Smooth muscle cell (in vitro differentiated cells): ENCODE results near the gene PPP3CA. TPM values are rescaled to one million over a fixed set of nuclear protein-coding genes. Genes with fewer than 3 reads are reported as not detected.

Experiments used
- DNase-seq: peaks from one replicate; lab custom pipeline; 2025; ENCODE audit not compliant: unreplicated experiment; lab: John Stamatoyannopoulos, UW
- H2AFZ ChIP-seq: fragments of 200-600 bp; sonication (generic); 2 replicates; pipeline ENCODE4 v1.6.0; 2016; ENCODE audit warnings: antibody characterized with exemption, low read depth, mild to moderate bottlenecking
- H3F3A ChIP-seq: fragments of 200-600 bp; sonication (generic); 2 replicates; pipeline ENCODE4 v1.6.0; 2017; ENCODE audit warnings: antibody characterized with exemption, low read depth
- H3K27ac ChIP-seq: fragments of 200-600 bp; sonication (generic); 2 replicates; pipeline ENCODE4 v1.5.1; 2016; ENCODE audit warnings: low read depth, mild to moderate bottlenecking
- H3K27me3 ChIP-seq: fragments of 200-600 bp; sonication (generic); 2 replicates; pipeline ENCODE4 v1.6.1; 2016; ENCODE audit warnings: low read depth, mild to moderate bottlenecking
- H3K36me3 ChIP-seq: fragments of 200-600 bp; sonication (generic); 2 replicates; pipeline ENCODE4 v1.5.1; 2016; ENCODE audit warnings: low read depth
- H3K4me1 ChIP-seq: fragments of 200-600 bp; sonication (generic); 2 replicates; pipeline ENCODE4 v1.5.1; 2016; ENCODE audit warnings: low read depth
- H3K4me2 ChIP-seq: fragments of 200-600 bp; sonication (generic); 2 replicates; pipeline ENCODE4 v1.6.0; 2016; ENCODE audit warnings: mild to moderate bottlenecking
- H3K4me3 ChIP-seq: fragments of 200-600 bp; sonication (generic); 2 replicates; pipeline ENCODE4 v1.5.1; 2016; ENCODE audit warnings: mild to moderate bottlenecking
- H3K79me2 ChIP-seq: fragments of 200-600 bp; sonication (generic); 2 replicates; pipeline ENCODE4 v1.6.0; 2016; ENCODE audit warnings: low read depth, mild to moderate bottlenecking
- H3K9ac ChIP-seq: fragments of 200-600 bp; sonication (generic); 2 replicates; pipeline ENCODE4 v1.6.0; 2016; ENCODE audit warnings: low read depth
- H3K9me3 ChIP-seq: fragments of 200-600 bp; sonication (generic); replicated peaks from 2 replicates; pipeline ENCODE4 v1.5.1; 2016; ENCODE audit warnings: low read depth
- H4K20me1 ChIP-seq: fragments of 200-600 bp; sonication (generic); 2 replicates; pipeline ENCODE4 v1.6.0; 2016; ENCODE audit warnings: low read depth
- WGBS: methylation state at CpG from one replicate; pipeline ENCODE4 v1.1.7; 2016; ENCODE audit warnings: low lambda C conversion rate; 5-methylcytosine and 5-hydroxymethylcytosine counted together
- polyA plus RNA-seq: library from polyadenylated mRNA; unstranded; fragments of >200 nt; fragmentation: Nextera tagmentation; extraction: Ambion mirVana; gene quantifications from 2 replicates; pipeline ENCODE4 v1.2.1, GENCODE V29; 2016
- total RNA-seq: library from RNA; depleted of rRNA; stranded (reverse); fragments of >200 nt; gene quantifications from 2 replicates; pipeline ENCODE4 v1.2.3, GENCODE V29; 2014
- TF ChIP-seq, protein P1 (sequence below): fragments of 200-600 bp; sonication (generic); IDR thresholded peaks from 2 replicates; pipeline ENCODE4 v1.5.1; 2017; ENCODE audit warnings: borderline replicate concordance, mild to moderate bottlenecking, antibody characterized with exemption; ENCODE audit not compliant: insufficient read depth, poor library complexity, severe bottlenecking

The PPP3CA gene
- total and polyA plus RNA-seq, 2 experiments from 2014 or later = 16.2 to 96.1 TPM

DNA sequence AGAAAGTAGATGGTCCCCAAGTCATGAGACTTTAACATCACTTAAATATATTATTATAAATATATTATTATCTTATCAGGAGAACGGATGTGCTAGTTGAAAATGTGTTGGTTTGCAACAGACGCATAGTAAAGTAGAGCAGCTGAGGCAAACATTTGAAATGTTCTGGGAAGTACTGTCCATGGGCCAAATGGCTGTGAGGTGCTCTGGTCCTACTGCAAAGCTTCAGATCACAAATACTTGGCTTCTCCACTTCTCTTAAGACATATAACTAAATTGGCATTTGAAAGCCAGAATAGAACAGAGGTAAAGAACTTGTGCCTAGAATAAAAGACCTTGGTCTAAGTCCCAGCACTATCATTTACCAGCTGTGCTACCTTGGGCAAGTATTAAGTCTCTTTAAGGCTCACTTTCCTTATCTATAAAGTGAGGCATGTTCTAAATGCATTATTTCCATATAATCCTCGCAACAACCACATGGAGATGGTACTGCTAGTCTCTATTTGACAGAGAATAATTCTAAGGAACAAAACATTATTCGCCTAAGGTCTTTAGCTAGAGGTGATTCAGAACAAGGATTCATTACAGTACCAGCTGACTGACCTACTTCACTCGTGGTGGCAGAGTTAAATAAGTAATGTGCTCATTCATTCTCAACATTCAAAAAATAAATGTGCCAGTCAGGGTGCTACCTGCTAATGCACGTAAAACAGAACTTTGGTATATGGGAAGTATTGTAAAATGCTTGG, 297.1 kb downstream of the PPP3CA start:
- H3K36me3 ChIP-seq = no peaks in the 10 kb centered on the region
- H3K9me3 ChIP-seq = no peaks in the 10 kb centered on the region
- TF ChIP-seq, protein P1, sequence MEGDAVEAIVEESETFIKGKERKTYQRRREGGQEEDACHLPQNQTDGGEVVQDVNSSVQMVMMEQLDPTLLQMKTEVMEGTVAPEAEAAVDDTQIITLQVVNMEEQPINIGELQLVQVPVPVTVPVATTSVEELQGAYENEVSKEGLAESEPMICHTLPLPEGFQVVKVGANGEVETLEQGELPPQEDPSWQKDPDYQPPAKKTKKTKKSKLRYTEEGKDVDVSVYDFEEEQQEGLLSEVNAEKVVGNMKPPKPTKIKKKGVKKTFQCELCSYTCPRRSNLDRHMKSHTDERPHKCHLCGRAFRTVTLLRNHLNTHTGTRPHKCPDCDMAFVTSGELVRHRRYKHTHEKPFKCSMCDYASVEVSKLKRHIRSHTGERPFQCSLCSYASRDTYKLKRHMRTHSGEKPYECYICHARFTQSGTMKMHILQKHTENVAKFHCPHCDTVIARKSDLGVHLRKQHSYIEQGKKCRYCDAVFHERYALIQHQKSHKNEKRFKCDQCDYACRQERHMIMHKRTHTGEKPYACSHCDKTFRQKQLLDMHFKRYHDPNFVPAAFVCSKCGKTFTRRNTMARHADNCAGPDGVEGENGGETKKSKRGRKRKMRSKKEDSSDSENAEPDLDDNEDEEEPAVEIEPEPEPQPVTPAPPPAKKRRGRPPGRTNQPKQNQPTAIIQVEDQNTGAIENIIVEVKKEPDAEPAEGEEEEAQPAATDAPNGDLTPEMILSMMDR = no peak
- DNase-seq = no peak
- WGBS = 94% methylated on average over 6 of the region's 6 CpGs
- no peak overlapping the region for H2AFZ ChIP-seq
- H3K4me1 ChIP-seq = peaks cover 25% of the 10 kb centered on the region
- H3K4me2 ChIP-seq = no peak overlapping the region
- H3K27me3 ChIP-seq = no peaks in the 10 kb centered on the region
- H3K79me2 ChIP-seq = no peaks in the 10 kb centered on the region
- H4K20me1 ChIP-seq = no peaks in the 10 kb centered on the region
- H3K27ac ChIP-seq = no peak overlapping the region
- no peak overlapping the region for H3K9ac ChIP-seq
- no peaks in the 10 kb centered on the region for H3F3A ChIP-seq
- no peak overlapping the region for H3K4me3 ChIP-seq

DNA sequence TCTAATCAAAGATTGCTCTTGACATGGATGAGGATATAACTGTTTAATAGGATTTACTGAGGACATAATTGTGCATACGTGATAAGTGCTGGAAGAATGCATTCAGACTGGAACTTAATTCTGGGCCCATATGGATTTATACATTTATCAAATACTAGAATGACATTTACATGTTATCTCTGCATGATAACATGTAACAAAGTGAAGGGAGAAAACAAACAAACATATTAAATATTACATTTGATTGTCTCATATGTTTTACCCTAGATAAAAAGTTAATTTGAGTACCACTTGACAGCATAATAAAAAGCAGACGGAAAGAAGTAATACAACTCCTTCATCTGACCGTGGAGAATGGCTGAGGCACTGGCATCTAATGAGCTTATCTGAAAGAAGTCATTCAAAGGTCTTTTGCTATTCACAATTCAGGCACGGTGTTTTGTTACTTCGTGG, 297.8 kb downstream of the PPP3CA start:
- H3K4me3 ChIP-seq = no peak overlapping the region
- WGBS = 79% methylated on average over 5 of the region's 5 CpGs
- no peak for DNase-seq
- no peaks in the 10 kb centered on the region for H3F3A ChIP-seq
- H3K79me2 ChIP-seq = no peaks in the 10 kb centered on the region
- no peak overlapping the region for H3K27ac ChIP-seq
- H3K36me3 ChIP-seq = no peaks in the 10 kb centered on the region
- H3K9ac ChIP-seq = no peak overlapping the region
- TF ChIP-seq, protein P1 = no peak
- H3K27me3 ChIP-seq = no peaks in the 10 kb centered on the region
- H3K4me1 ChIP-seq = peaks cover 25% of the 10 kb centered on the region
- no peak overlapping the region for H2AFZ ChIP-seq
- no peaks in the 10 kb centered on the region for H3K9me3 ChIP-seq
- H3K4me2 ChIP-seq = no peak overlapping the region
- H4K20me1 ChIP-seq = no peaks in the 10 kb centered on the region

DNA sequence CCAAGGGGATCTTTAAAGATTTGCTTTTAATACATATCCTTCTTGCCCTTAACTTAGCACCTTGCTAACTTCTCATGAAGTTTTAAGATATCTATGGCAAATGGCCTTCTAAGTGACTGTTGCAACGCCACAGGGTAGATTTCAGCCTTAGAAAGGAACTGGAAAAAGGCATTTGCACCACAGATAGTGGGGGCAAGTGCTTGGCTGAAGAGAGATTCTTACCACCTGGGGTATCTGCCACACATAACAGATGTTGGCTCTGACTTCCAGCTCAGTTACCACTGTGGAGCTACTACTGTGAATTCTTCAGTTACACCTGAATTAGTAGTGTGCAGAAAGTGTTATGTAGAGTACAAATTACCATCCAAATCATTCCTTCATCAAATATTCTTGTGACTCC, 302.6 kb downstream of the PPP3CA start:
- Histone ChIP-seq H4K20me1 (no peaks in the 10 kb centered on the region), H3F3A (no peaks in the 10 kb centered on the region), H3K36me3 (peaks cover 3% of the 10 kb centered on the region), H2AFZ (no peak overlapping the region), H3K4me2 (no peak overlapping the region), H3K79me2 (no peaks in the 10 kb centered on the region), H3K9me3 (no peaks in the 10 kb centered on the region), H3K4me1 (peaks cover 15% of the 10 kb centered on the region), H3K27me3 (no peaks in the 10 kb centered on the region), H3K4me3 (no peak overlapping the region), H3K27ac (no peak overlapping the region), H3K9ac (no peak overlapping the region)
- WGBS = 77% methylated on average over 1 of the region's 1 CpG
- TF ChIP-seq, protein P1 = no peak
- no peak for DNase-seq

DNA sequence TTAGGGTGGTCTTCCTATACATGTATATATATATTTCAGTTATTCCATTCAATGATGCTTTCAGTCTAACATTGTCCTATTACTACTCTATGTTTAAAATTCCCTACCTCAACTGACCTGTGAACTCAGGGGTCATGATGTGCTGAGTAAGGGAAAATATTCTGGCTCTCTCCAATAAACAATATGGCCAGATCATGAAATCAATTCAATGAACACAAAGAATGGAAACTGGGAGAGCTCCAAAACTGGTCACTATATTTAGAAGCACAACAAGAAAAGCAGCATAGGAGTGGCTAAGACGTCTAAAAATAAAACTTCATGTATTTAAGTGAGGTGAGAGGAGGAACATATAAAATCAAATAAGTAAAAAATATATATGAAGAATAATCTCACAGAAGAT, 304.5 kb downstream of the PPP3CA start:
- WGBS = 94% methylated on average over 1 of the region's 1 CpG

More for the DNA sequence above, 304.5 kb downstream of the PPP3CA start:
- Histone ChIP-seq H3K27ac (no peak overlapping the region), H3K36me3 (peaks cover 3% of the 10 kb centered on the region), H3F3A (no peaks in the 10 kb centered on the region), H3K9me3 (no peaks in the 10 kb centered on the region), H4K20me1 (no peaks in the 10 kb centered on the region), H3K79me2 (no peaks in the 10 kb centered on the region), H3K4me3 (no peak overlapping the region), H2AFZ (no peak overlapping the region), H3K9ac (no peak overlapping the region), H3K4me2 (no peak overlapping the region), H3K27me3 (no peaks in the 10 kb centered on the region), H3K4me1 (peaks cover 7% of the 10 kb centered on the region)
- no peak for DNase-seq
- TF ChIP-seq, protein P1 = no peak
